Keratinocyte (primary cell): ENCODE data around the gene TEKT2. TPM values are rescaled to one million over a fixed set of nuclear protein-coding genes. Genes with fewer than 3 reads are reported as not detected.

ENCODE experiments used
- DNase-seq: peaks from one replicate; pipeline ENCODE4 v3.0.0-alpha.2; 2011; ENCODE audit warnings: low read depth, missing footprints, low spot score
- FAIRE-seq: peaks from 2 replicates; lab custom pipeline; 2011; peaks lifted over from hg19 to GRCh38; lab: Jason Lieb, UNC
- H2AFZ ChIP-seq: 2 replicates; pipeline ENCODE4 v1.6.0; 2012; ENCODE audit warnings: low read length, control low read depth, inconsistent platforms; ENCODE audit not compliant: control insufficient read depth
- H3K27ac ChIP-seq: 2 replicates; pipeline ENCODE4 v1.5.1; 2011; ENCODE audit warnings: low read length; ENCODE audit not compliant: control insufficient read depth, insufficient read depth
- H3K27me3 ChIP-seq: 3 replicates; pipeline ENCODE4 v1.6.0; 2011; ENCODE audit warnings: low read length; ENCODE audit not compliant: control insufficient read depth, insufficient read depth; ENCODE audit errors: extremely low read depth
- H3K36me3 ChIP-seq, 2 experiments: 2 replicates in 1 of 2; 3 replicates in 1 of 2; pipeline ENCODE4 v1.5.1; 2011; ENCODE audit warnings: low read length in 2 of 2, mild to moderate bottlenecking in 1 of 2; ENCODE audit not compliant: control insufficient read depth in 2 of 2, insufficient read depth in 2 of 2; ENCODE audit errors: extremely low read depth in 1 of 2
- H3K4me1 ChIP-seq: 3 replicates; pipeline ENCODE4 v1.5.1; 2011; ENCODE audit warnings: low read length; ENCODE audit not compliant: control insufficient read depth, insufficient read depth; ENCODE audit errors: extremely low read depth
- H3K4me2 ChIP-seq: 3 replicates; pipeline ENCODE4 v1.6.0; 2011; ENCODE audit warnings: low read depth, low read length; ENCODE audit not compliant: control insufficient read depth, insufficient read depth; ENCODE audit errors: extremely low read depth
- H3K4me3 ChIP-seq, 3 experiments: fragments of 200-600 bp in 1 of 3; sonication (generic) in 1 of 3; 2 replicates in 2 of 3; 3 replicates in 1 of 3; pipeline ENCODE4 v1.5.1; 2011 to 2016; ENCODE audit warnings: low read length in 3 of 3, mild to moderate bottlenecking in 3 of 3, control low read depth in 2 of 3, inconsistent platforms in 1 of 3, low read depth in 1 of 3, mixed read lengths in 1 of 3, mixed run types in 1 of 3, moderate library complexity in 1 of 3; ENCODE audit not compliant: control insufficient read depth in 2 of 3, insufficient read depth in 2 of 3; ENCODE audit errors: extremely low read depth in 1 of 3
- H3K79me2 ChIP-seq: 2 replicates; pipeline ENCODE4 v1.6.0; 2012; ENCODE audit warnings: low read length; ENCODE audit not compliant: control insufficient read depth, insufficient read depth
- H3K9ac ChIP-seq: 3 replicates; pipeline ENCODE4 v1.6.0; 2011; ENCODE audit warnings: low read length; ENCODE audit not compliant: control insufficient read depth, insufficient read depth; ENCODE audit errors: extremely low read depth
- H3K9me1 ChIP-seq: 3 replicates; pipeline ENCODE4 v1.6.0; 2011; ENCODE audit warnings: low read length; ENCODE audit not compliant: control insufficient read depth, insufficient read depth; ENCODE audit errors: extremely low read depth
- H3K9me3 ChIP-seq: 2 replicates; pipeline ENCODE4 v1.5.1; 2012; ENCODE audit warnings: low read depth, low read length; ENCODE audit not compliant: control insufficient read depth
- H4K20me1 ChIP-seq: 3 replicates; pipeline ENCODE4 v1.6.0; 2011; ENCODE audit warnings: low read length; ENCODE audit not compliant: control insufficient read depth, insufficient read depth; ENCODE audit errors: extremely low read depth
- EZH2 ChIP-seq: IDR thresholded peaks from one replicate; pipeline ENCODE4 v1.6.1; 2012; ENCODE audit warnings: inconsistent platforms, mild to moderate bottlenecking, low read length, moderate library complexity
- dilution Hi-C: fragments of 300-500 bp; cut with MboI; formaldehyde crosslinking; loops from one replicate; pipeline ENCODE4 v1.7.0; 2020; ENCODE audit warnings: low sequenced_read_pairs; ENCODE audit not compliant: extremely low pct_ligation_motif_present
- polyA plus RNA-seq, 5 experiments: library from polyadenylated mRNA; depleted of rRNA in 3 of 5; stranded (reverse) in 3 of 5; stranded (forward) in 1 of 5; unstranded in 1 of 5; fragments of >200 nt; gene quantifications; 1 replicate in 1 of 5; 2 replicates in 3 of 5; 3 replicates in 1 of 5; pipeline versions ENCODE4 v1.2.1 to v1.2.3, GENCODE V29; 2011 to 2012; ENCODE audit warnings: missing spikeins in 2 of 5, low read depth in 1 of 5, low replicate concordance in 1 of 5
- TF ChIP-seq, protein P1 (sequence below), 3 experiments: IDR thresholded peaks in 1 of 3; conservative IDR thresholded peaks in 1 of 3; optimal IDR thresholded peaks in 1 of 3; 2 replicates in 2 of 3; 3 replicates in 1 of 3; pipeline versions ENCODE3 to v1.5.1; 2011; ENCODE audit warnings: low read length in 3 of 3, mild to moderate bottlenecking in 3 of 3, moderate library complexity in 2 of 3, control low read depth in 1 of 3, inconsistent platforms in 1 of 3; ENCODE audit not compliant: insufficient read depth in 2 of 3; ENCODE audit errors: extremely low read depth in 1 of 3

TEKT2 gene
- polyA plus RNA-seq, 1 donor (not counting 4 experiments of a cell fraction or from before 2014, with no cell fraction given), result 0.03 TPM

DNA sequence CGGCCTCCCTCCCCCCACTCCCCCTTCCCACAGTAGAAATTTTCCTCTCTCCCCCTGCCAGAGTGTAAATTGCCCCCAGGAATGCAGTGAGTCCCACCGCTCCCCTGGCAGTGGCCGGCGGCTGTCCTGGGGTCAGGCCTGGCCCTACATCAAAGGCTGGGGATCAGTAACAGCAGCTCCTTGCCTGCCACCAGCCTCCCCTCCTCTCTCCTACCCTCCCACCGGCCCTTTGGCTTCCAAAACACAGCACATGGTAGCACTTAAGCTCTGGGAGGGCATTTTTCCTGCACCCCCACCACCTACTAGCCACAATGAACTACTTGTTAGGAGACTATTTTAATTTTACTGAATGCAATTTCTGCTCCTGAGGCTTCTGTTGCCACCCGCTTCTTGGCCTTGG, 50.1 kb downstream of the TEKT2 start:
- Histone ChIP-seq H3K27ac (peak overlapping the region; percentile 98), H3K4me3 (no peak overlapping the region), H3K36me3 (peaks cover 9 to 20% of the 10 kb centered on the region in 2 experiments), H4K20me1 (no peaks in the 10 kb centered on the region), H3K4me2 (peak overlapping the region; percentile 76), H3K4me1 (peaks cover 43% of the 10 kb centered on the region), H3K9ac (peak overlapping the region; percentile 18), H2AFZ (no peak overlapping the region), H3K9me3 (no peaks in the 10 kb centered on the region), H3K79me2 (peaks cover 3% of the 10 kb centered on the region), H3K9me1 (no peaks in the 10 kb centered on the region), H3K27me3 (no peaks in the 10 kb centered on the region)
- dilution Hi-C loops, result no loop called here
- DNase-seq (no peak), FAIRE-seq (no peak)
- no peak for TF ChIP-seq EZH2
- TF ChIP-seq, protein P1, sequence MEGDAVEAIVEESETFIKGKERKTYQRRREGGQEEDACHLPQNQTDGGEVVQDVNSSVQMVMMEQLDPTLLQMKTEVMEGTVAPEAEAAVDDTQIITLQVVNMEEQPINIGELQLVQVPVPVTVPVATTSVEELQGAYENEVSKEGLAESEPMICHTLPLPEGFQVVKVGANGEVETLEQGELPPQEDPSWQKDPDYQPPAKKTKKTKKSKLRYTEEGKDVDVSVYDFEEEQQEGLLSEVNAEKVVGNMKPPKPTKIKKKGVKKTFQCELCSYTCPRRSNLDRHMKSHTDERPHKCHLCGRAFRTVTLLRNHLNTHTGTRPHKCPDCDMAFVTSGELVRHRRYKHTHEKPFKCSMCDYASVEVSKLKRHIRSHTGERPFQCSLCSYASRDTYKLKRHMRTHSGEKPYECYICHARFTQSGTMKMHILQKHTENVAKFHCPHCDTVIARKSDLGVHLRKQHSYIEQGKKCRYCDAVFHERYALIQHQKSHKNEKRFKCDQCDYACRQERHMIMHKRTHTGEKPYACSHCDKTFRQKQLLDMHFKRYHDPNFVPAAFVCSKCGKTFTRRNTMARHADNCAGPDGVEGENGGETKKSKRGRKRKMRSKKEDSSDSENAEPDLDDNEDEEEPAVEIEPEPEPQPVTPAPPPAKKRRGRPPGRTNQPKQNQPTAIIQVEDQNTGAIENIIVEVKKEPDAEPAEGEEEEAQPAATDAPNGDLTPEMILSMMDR (optimal IDR thresholded peaks at IDR 0.05 in 1 of 3, IDR thresholded peaks at IDR 0.05 in 1 of 3, conservative IDR thresholded peaks at IDR 0.05 in 1 of 3; ENCODE audit: extremely low read depth in 1 of 3, insufficient read depth in 2 of 3, low read length in 3 of 3), result no peak

GRCh38 chr1:36134505-36135329, 50.8 kb downstream of the TEKT2 start:
- Histone ChIP-seq H3K27me3 (no peaks in the 10 kb centered on the region), H4K20me1 (no peaks in the 10 kb centered on the region), H3K9ac (peak overlapping the region; percentile 77), H3K36me3 (peaks cover 11 to 26% of the 10 kb centered on the region in 2 experiments), H3K4me1 (peaks cover 43% of the 10 kb centered on the region), H3K9me3 (no peaks in the 10 kb centered on the region), H3K27ac (peak overlapping the region; percentile 98), H2AFZ (peak overlapping the region; percentile 3), H3K4me3 (peak overlapping the region in 1 of 3 experiments; percentile 30), H3K4me2 (peak overlapping the region; percentile 76), H3K79me2 (peaks cover 8% of the 10 kb centered on the region), H3K9me1 (no peaks in the 10 kb centered on the region)
- dilution Hi-C loops, result no loop called here
- DNase-seq (peak; percentile 90), FAIRE-seq (peak; percentile 99)
- TF ChIP-seq, protein P1 (optimal IDR thresholded peaks at IDR 0.05 in 1 of 3, IDR thresholded peaks at IDR 0.05 in 1 of 3, conservative IDR thresholded peaks at IDR 0.05 in 1 of 3; ENCODE audit: extremely low read depth in 1 of 3, insufficient read depth in 2 of 3, low read length in 3 of 3), result peak; percentile 61 to 66 (median 62)
- TF ChIP-seq EZH2, result no peak
